ENCODE results near the gene CAND2. TPM values are rescaled to one million over a fixed set of nuclear protein-coding genes. Genes with fewer than 3 reads are reported as not detected.
"Not testable (repeated sequence)": the region's sequence is repeated elsewhere in the genome, so short reads cannot be mapped to it uniquely, and the experiment has no call there.

Gene CAND2
- total RNA-seq, 4 donors from 2014 or later, result 10.8 to 26.8 (median 19.6) TPM

DNA sequence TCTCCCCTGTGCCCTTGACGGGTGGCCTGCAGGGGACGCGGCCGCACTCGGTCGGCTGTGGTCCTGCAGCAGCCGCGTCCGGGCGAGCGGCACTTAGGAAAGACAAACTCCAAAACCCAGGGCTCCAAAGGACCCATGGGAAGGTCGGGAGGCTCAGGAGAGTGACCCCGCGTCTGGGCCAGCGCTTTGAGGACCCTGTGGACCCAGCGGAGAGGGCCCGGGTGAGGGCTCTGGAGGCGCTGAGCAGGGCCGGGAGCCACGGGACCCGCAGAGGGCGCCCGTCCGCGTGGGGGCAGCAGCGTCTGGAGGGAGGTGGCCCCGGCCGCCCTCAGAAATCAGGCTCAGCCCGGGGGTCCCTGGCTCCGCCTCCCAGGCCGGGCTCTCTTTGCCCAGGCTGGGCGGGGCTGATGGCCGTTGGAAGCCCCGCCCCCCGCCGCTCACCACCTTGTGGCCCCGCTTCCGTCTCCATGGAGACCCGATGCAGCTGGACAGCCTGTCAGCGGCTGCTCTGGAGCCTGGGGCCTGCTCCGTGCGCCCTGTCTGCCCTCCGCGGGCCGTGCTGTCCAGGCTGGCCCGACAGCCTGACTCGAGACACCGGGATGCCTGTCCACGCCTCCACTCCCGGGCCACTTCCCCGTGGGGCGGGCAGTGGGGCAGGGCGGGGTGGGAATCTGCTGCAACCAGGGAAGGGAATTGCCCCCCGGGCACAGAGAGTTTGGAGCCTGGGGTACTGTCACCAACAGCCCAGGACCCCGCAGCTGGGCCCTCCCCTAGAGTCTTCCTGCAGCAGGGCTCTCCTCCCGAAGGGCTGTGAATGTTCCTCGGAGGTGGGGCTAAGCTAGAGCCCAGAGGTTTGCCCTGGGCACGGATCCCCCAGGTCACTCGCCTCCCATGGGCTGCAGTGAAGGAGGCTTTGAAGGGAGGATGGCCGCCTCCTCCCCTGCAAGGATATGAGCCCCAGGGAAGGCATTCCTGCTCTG, 79.7 kb downstream of the CAND2 start:
- Histone ChIP-seq H3K9me3 (no peaks in the 10 kb centered on the region), H3K4me3 (peak overlapping the region; percentile 44 to 56 (median 49)), H3K27me3 (peaks cover 0 to 7% (median 0%) of the 10 kb centered on the region in 4 donors), H3K27ac (replicated peaks in 1 of 4) (no peak overlapping the region), H3K4me1 (peaks cover 8 to 17% (median 11%) of the 10 kb centered on the region in 4 donors), H3K36me3 (no peaks in the 10 kb centered on the region)
- TF ChIP-seq EP300 (IDR thresholded peaks at IDR 0.05), result no peak
- no peak for TF ChIP-seq POLR2A (IDR thresholded peaks at IDR 0.05; ENCODE audit: low read depth)
- TF ChIP-seq POLR2AphosphoS5 (IDR thresholded peaks at IDR 0.05), result no peak
- TF ChIP-seq, protein P1, sequence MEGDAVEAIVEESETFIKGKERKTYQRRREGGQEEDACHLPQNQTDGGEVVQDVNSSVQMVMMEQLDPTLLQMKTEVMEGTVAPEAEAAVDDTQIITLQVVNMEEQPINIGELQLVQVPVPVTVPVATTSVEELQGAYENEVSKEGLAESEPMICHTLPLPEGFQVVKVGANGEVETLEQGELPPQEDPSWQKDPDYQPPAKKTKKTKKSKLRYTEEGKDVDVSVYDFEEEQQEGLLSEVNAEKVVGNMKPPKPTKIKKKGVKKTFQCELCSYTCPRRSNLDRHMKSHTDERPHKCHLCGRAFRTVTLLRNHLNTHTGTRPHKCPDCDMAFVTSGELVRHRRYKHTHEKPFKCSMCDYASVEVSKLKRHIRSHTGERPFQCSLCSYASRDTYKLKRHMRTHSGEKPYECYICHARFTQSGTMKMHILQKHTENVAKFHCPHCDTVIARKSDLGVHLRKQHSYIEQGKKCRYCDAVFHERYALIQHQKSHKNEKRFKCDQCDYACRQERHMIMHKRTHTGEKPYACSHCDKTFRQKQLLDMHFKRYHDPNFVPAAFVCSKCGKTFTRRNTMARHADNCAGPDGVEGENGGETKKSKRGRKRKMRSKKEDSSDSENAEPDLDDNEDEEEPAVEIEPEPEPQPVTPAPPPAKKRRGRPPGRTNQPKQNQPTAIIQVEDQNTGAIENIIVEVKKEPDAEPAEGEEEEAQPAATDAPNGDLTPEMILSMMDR (IDR thresholded peaks at IDR 0.05), result peak; percentile 14 to 40 (median 20)
- intact Hi-C loops (cut with DNase I), result no loop called here
- DNase-seq (ENCODE audit: extremely low spot score), result no peak
- 40% methylated on average over 1 of the region's 60 CpGs for WGBS

DNA sequence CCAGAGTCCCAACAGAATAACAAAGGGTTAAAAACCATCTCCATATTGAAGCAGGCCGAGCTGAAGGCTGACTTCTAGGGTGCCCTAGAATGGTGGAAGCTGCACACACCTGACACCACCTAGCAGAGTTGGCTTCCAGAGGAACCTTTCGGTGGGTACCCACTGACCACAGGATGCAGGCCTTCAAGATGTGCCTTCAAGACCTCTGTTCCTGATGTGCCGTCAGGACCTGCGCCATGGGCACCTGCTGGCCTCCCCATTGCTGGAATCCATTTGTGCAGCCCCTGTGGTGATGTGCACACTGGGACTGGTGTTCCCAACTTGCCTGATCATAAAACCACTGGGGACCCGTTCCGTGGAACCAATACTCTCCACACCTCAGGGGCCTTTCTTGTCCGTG, 80.6 kb downstream of the CAND2 start:
- H3K27me3 ChIP-seq, result peaks cover 0 to 7% (median 0%) of the 10 kb centered on the region in 4 donors
- H3K9me3 ChIP-seq, result no peaks in the 10 kb centered on the region
- no peak overlapping the region for H3K27ac ChIP-seq (replicated peaks in 1 of 4)
- peaks cover 8 to 17% (median 11%) of the 10 kb centered on the region in 4 donors for H3K4me1 ChIP-seq
- no peak overlapping the region for H3K4me3 ChIP-seq
- no peak for DNase-seq (ENCODE audit: extremely low spot score)
- TF ChIP-seq EP300 (IDR thresholded peaks at IDR 0.05), result no peak
- TF ChIP-seq, protein P1 (IDR thresholded peaks at IDR 0.05), result no peak
- TF ChIP-seq POLR2A (IDR thresholded peaks at IDR 0.05; ENCODE audit: low read depth), result no peak
- TF ChIP-seq POLR2AphosphoS5 (IDR thresholded peaks at IDR 0.05), result no peak
- intact Hi-C loops (cut with DNase I), result no loop called here
- H3K36me3 ChIP-seq, result no peaks in the 10 kb centered on the region
- WGBS, result 92% methylated on average over 7 of the region's 7 CpGs

DNA sequence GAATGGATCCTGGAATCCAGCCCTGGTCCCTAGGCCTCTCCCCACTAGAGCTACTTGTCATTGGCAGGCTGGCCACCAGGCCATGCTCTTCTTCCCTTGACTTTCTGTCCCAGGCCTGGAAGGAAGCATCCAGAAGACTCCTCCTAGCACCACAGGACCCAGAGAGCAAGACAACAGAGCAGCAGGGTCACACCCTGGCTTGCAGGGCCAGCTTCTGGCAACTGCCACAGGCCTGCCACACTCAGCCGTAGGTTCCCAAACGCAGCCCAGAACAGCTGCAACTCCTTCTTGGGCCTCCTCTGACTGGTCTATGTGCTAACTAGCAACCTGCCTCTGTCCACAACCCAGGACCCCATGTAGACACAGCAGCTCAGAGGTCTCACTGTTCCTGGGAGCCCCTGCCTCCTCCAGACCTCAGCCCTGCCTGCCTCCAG, 81.7 kb downstream of the CAND2 start:
- 100% methylated on average over 2 of the region's 2 CpGs for WGBS
- DNase-seq (ENCODE audit: extremely low spot score), result no peak
- intact Hi-C loops (cut with DNase I), result no loop called here

DNA sequence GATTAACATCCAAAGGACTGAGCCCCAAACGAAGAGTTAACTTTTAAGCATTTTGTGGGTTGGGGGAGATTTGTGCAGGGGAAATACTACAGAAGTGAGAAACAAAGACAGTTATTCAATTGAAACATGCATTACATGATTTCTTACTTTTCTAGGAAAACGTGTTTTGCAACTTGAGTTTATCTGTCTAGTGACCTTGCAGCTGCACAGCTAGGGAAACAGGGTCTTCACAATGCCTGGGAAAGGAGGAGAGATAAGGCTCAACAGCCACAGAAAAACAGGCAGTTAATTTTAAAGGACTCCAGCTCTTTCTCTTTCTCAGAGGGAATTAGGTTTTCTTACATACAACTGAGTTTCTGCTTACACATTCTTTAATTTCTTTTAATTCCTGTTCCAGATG, 82.3 kb downstream of the CAND2 start:
- H3K36me3 ChIP-seq; intact Hi-C loops (cut with DNase I); DNase-seq (ENCODE audit: extremely low spot score); H3K9me3 ChIP-seq; H3K4me3 ChIP-seq; H3K27ac ChIP-seq (replicated peaks in 1 of 4); H3K27me3 ChIP-seq: not testable (repeated sequence)
- WGBS, result 75% methylated on average over 2 of the region's 2 CpGs
- peaks cover 8 to 19% (median 13%) of the 10 kb centered on the region in 4 donors for H3K4me1 ChIP-seq

More for the DNA sequence above, 81.7 kb downstream of the CAND2 start:
- TF ChIP-seq, protein P1 (IDR thresholded peaks at IDR 0.05), result no peak
- TF ChIP-seq EP300 (IDR thresholded peaks at IDR 0.05), result no peak
- TF ChIP-seq POLR2A (IDR thresholded peaks at IDR 0.05; ENCODE audit: low read depth), result no peak
- TF ChIP-seq POLR2AphosphoS5 (IDR thresholded peaks at IDR 0.05), result no peak
- H3K36me3 ChIP-seq, result no peaks in the 10 kb centered on the region
- peaks cover 0 to 7% (median 0%) of the 10 kb centered on the region in 4 donors for H3K27me3 ChIP-seq
- H3K4me1 ChIP-seq, result peaks cover 8 to 17% (median 11%) of the 10 kb centered on the region in 4 donors
- H3K27ac ChIP-seq (replicated peaks in 1 of 4), result no peak overlapping the region
- no peak overlapping the region for H3K4me3 ChIP-seq
- no peaks in the 10 kb centered on the region for H3K9me3 ChIP-seq

DNA sequence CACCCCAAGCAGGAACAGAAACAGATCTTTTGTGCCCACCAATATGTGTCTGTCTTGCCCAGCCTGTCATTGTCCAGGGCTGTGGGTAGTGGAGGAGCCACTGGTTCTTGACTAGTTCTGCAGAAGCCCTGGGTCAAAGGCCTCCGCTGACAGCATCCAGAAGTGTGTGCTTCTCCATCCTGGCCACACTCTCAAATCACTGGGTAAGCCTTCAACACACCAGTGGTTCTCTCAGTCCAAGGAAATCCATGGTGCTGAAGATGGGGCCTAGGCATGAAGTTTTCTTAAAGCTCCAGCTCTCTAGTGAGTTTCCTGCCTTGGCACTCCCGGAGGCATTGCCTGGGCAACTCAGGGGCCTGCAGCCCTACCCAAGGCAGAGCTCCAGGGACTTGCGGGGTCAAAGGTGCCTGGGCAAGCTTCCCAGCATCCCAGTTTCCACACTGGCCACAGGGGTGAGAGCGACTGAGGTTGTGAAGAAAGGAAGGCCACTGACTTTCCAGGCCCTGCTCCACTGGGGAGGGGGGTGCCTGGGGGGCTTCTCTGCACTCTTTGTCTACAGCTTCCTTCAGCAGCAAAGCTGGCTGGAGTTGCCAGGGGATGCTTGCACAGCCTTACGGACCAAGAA, 82.8 kb downstream of the CAND2 start:
- H3K27ac ChIP-seq (replicated peaks in 1 of 4), result no peak overlapping the region
- no peak for DNase-seq (ENCODE audit: extremely low spot score)
- TF ChIP-seq, protein P1 (IDR thresholded peaks at IDR 0.05), result no peak
- TF ChIP-seq POLR2A (IDR thresholded peaks at IDR 0.05; ENCODE audit: low read depth), result no peak
- TF ChIP-seq EP300 (IDR thresholded peaks at IDR 0.05), result no peak
- TF ChIP-seq POLR2AphosphoS5 (IDR thresholded peaks at IDR 0.05), result no peak
- peaks cover 0 to 7% (median 0%) of the 10 kb centered on the region in 4 donors for H3K27me3 ChIP-seq
- H3K9me3 ChIP-seq, result no peaks in the 10 kb centered on the region
- 97% methylated on average over 4 of the region's 5 CpGs for WGBS
- intact Hi-C loops (cut with DNase I), result no loop called here
- H3K4me3 ChIP-seq, result no peak overlapping the region
- no peaks in the 10 kb centered on the region for H3K36me3 ChIP-seq
- peaks cover 8 to 24% (median 19%) of the 10 kb centered on the region in 4 donors for H3K4me1 ChIP-seq

DNA sequence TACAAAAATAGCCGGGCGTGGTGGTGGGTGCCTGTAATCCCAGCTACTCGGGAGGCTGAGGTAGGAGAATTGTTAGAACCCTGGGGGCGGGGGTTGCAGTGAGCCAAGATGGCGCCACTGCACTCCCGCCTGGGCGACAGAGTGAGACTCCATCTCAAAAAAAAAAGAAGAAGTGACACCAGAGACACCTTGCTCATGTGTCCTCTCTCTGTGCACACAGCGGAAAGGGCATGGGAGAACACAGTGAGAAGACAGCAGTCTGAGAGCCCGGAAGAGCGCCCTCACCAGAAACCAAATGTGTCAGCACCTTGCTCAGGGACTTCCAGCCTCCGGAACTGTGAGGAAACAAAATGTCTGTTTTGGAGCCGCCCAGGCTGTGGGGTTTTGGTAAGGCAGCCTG, 85.4 kb downstream of the CAND2 start:
- peaks cover 0 to 15% (median 12%) of the 10 kb centered on the region in 4 donors for H3K4me1 ChIP-seq
- H3K9me3 ChIP-seq; intact Hi-C loops (cut with DNase I); H3K27ac ChIP-seq (replicated peaks in 1 of 4); H3K4me3 ChIP-seq; H3K27me3 ChIP-seq; DNase-seq (ENCODE audit: extremely low spot score); H3K36me3 ChIP-seq: not testable (repeated sequence)
- WGBS, result 92% methylated on average over 12 of the region's 12 CpGs
